ENCODE data around the gene ACTG2.

DNA sequence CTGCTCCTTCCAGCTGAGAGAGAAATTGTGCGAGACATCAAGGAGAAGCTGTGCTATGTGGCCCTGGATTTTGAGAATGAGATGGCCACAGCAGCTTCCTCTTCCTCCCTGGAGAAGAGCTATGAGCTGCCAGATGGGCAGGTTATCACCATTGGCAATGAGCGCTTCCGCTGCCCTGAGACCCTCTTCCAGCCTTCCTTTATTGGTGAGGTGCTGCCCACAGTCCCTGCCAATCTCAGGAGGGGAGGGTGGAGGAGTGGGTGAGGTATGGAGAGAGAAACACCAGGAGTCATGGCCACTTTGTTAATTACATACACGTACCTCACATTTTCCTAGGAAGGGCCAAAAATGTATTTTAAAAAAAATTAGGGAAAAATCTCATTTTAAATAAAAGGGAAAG, 21.9 kb downstream of the ACTG2 start:
- TF ChIP-seq, protein P1, sequence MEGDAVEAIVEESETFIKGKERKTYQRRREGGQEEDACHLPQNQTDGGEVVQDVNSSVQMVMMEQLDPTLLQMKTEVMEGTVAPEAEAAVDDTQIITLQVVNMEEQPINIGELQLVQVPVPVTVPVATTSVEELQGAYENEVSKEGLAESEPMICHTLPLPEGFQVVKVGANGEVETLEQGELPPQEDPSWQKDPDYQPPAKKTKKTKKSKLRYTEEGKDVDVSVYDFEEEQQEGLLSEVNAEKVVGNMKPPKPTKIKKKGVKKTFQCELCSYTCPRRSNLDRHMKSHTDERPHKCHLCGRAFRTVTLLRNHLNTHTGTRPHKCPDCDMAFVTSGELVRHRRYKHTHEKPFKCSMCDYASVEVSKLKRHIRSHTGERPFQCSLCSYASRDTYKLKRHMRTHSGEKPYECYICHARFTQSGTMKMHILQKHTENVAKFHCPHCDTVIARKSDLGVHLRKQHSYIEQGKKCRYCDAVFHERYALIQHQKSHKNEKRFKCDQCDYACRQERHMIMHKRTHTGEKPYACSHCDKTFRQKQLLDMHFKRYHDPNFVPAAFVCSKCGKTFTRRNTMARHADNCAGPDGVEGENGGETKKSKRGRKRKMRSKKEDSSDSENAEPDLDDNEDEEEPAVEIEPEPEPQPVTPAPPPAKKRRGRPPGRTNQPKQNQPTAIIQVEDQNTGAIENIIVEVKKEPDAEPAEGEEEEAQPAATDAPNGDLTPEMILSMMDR (conservative IDR thresholded peaks at IDR 0.05 in 1 of 2, IDR thresholded peaks at IDR 0.05 in 1 of 2; ENCODE audit: extremely low read depth in 1 of 2, insufficient read depth in 1 of 2, low read depth in 1 of 2, low read length in 2 of 2) = no peak
- TF ChIP-seq EZH2 (IDR thresholded peaks at IDR 0.05; ENCODE audit: borderline replicate concordance, low read length) = no peak
